ENCODE measurements around the gene DMAC2.

GRCh38 chr19:41435936-41436673 is 3.6 kb downstream of the DMAC2 start:
- TF ChIP-seq CTCF (conservative IDR thresholded peaks at IDR 0.05; ENCODE audit: low read length): no peak
- TF ChIP-seq EZH2phosphoT487 (IDR thresholded peaks at IDR 0.05; ENCODE audit: borderline replicate concordance): no peak

Data from Loucy (cell line).